ENCODE measurements around the gene PHF20. TPM values are rescaled to one million over a fixed set of nuclear protein-coding genes. Genes with fewer than 3 reads are reported as not detected.

The PHF20 gene
- total RNA-seq, 4 donors from 2014 or later, result 28.0 to 51.7 (median 35.2) TPM

GRCh38 chr20:35788796-35789195 is 17.0 kb downstream of the PHF20 start:
- intact Hi-C loops (cut with DNase I), result no loop called here
- TF ChIP-seq CTCF (IDR thresholded peaks at IDR 0.05) (no peak), POLR2A (IDR thresholded peaks at IDR 0.05) (no peak)
- no peak for DNase-seq
- 96 to 100% methylated on average over 4 of the region's 4 CpGs for WGBS, 2 donors
- H3K4me1 ChIP-seq, result peaks cover 0 to 5% of the 10 kb centered on the region in 2 donors
- no peak overlapping the region for H3K27ac ChIP-seq
- no peaks in the 10 kb centered on the region for H3K36me3 ChIP-seq
- no peaks in the 10 kb centered on the region for H3K9me3 ChIP-seq
- H3K27me3 ChIP-seq, result no peaks in the 10 kb centered on the region
- no peak overlapping the region for H3K4me3 ChIP-seq (replicated peaks in 1 of 3)

GRCh38 chr20:35791097-35791496 is 19.3 kb downstream of the PHF20 start:
- Histone ChIP-seq H3K4me1 (peaks cover 0 to 5% of the 10 kb centered on the region in 2 donors), H3K27ac (no peak overlapping the region)

GRCh38 chr20:35791821-35792220 is 20.0 kb downstream of the PHF20 start:
- DNase-seq, result no peak
- Histone ChIP-seq H3K4me3 (replicated peaks in 1 of 3) (no peak overlapping the region), H3K36me3 (no peaks in the 10 kb centered on the region), H3K4me1 (peaks cover 0 to 5% of the 10 kb centered on the region in 2 donors), H3K27ac (no peak overlapping the region), H3K27me3 (no peaks in the 10 kb centered on the region), H3K9me3 (no peaks in the 10 kb centered on the region)
- intact Hi-C loops (cut with DNase I), result no loop called here
- TF ChIP-seq CTCF (IDR thresholded peaks at IDR 0.05) (no peak), POLR2A (IDR thresholded peaks at IDR 0.05) (no peak)
- WGBS, 2 donors, result 69 to 81% methylated on average over 3 of the region's 3 CpGs

More at GRCh38 chr20:35791097-35791496, 19.3 kb downstream of the PHF20 start:
- intact Hi-C loops (cut with DNase I), result no loop called here
- H3K9me3 ChIP-seq, result no peaks in the 10 kb centered on the region
- no peak overlapping the region for H3K4me3 ChIP-seq (replicated peaks in 1 of 3)
- H3K27me3 ChIP-seq, result no peaks in the 10 kb centered on the region
- TF ChIP-seq POLR2A (IDR thresholded peaks at IDR 0.05) (no peak), CTCF (IDR thresholded peaks at IDR 0.05) (no peak)
- no peak for DNase-seq
- no peaks in the 10 kb centered on the region for H3K36me3 ChIP-seq
- 98 to 99% methylated on average over 5 of the region's 5 CpGs for WGBS, 2 donors

- Histone ChIP-seq H3K9me3 (no peaks in the 10 kb centered on the region), H3K27ac (no peak overlapping the region), H3K4me1 (peaks cover 0 to 5% of the 10 kb centered on the region in 2 donors), H3K36me3 (no peaks in the 10 kb centered on the region), H3K27me3 (no peaks in the 10 kb centered on the region), H3K4me3 (replicated peaks in 1 of 3) (no peak overlapping the region)
- DNase-seq, result no peak
- intact Hi-C loops (cut with DNase I), result no loop called here
- WGBS, 2 donors, result 79 to 92% methylated on average over 4 of the region's 4 CpGs
- no peak for TF ChIP-seq POLR2A (IDR thresholded peaks at IDR 0.05)
- no peak for TF ChIP-seq CTCF (IDR thresholded peaks at IDR 0.05)
Observed at GRCh38 chr20:35792740-35793139, 20.9 kb downstream of the PHF20 start.

GRCh38 chr20:35796571-35796970 is 24.8 kb downstream of the PHF20 start:
- WGBS, 2 donors, result 65 to 72% methylated on average over 2 of the region's 2 CpGs
- intact Hi-C loops (cut with DNase I), result no loop called here
- Histone ChIP-seq H3K4me3 (replicated peaks in 1 of 3) (no peak overlapping the region), H3K27ac (peak overlapping the region in 1 of 3 donors; percentile 31), H3K27me3 (no peaks in the 10 kb centered on the region), H3K36me3 (no peaks in the 10 kb centered on the region), H3K9me3 (no peaks in the 10 kb centered on the region), H3K4me1 (peaks cover 0 to 5% of the 10 kb centered on the region in 2 donors)
- no peak for DNase-seq
- TF ChIP-seq CTCF (IDR thresholded peaks at IDR 0.05), result no peak
- no peak for TF ChIP-seq POLR2A (IDR thresholded peaks at IDR 0.05)
